GM19099 (cell line): Measurements from ENCODE around the gene MTMR1.

Experiments used
- POLR2A ChIP-seq: IDR thresholded peaks from 3 replicates; pipeline ENCODE4 v1.6.1; 2011; ENCODE audit warnings: low read depth; ENCODE audit not compliant: insufficient read length; ENCODE audit errors: extremely low read depth

Gene MTMR1

GRCh38 chrX:150690126-150690525 is 3.1 kb upstream of the MTMR1 start:
- TF ChIP-seq POLR2A: no peak

GRCh38 chrX:150692296-150692695 is 900 bp upstream of the MTMR1 start:
- TF ChIP-seq POLR2A: no peak

GRCh38 chrX:150693725-150694574 is 754 bp downstream of the MTMR1 start:
- TF ChIP-seq POLR2A: no peak

- no peak for TF ChIP-seq POLR2A
Measured at GRCh38 chrX:150694738-150695410, 1.7 kb downstream of the MTMR1 start.

GRCh38 chrX:150696331-150696730 is 3.1 kb downstream of the MTMR1 start:
- no peak for TF ChIP-seq POLR2A

GRCh38 chrX:150696866-150697265 is 3.7 kb downstream of the MTMR1 start:
- TF ChIP-seq POLR2A: no peak

- TF ChIP-seq POLR2A: no peak
Measured at GRCh38 chrX:150697641-150698040, 4.4 kb downstream of the MTMR1 start.

- no peak for TF ChIP-seq POLR2A
Measured at GRCh38 chrX:150698981-150699380, 5.8 kb downstream of the MTMR1 start.

- TF ChIP-seq POLR2A: no peak
Measured at GRCh38 chrX:150700107-150700506, 6.9 kb downstream of the MTMR1 start.

GRCh38 chrX:150701377-150701776 is 8.2 kb downstream of the MTMR1 start:
- no peak for TF ChIP-seq POLR2A

- no peak for TF ChIP-seq POLR2A
Measured at GRCh38 chrX:150702966-150703694, 9.9 kb downstream of the MTMR1 start.

GRCh38 chrX:150703695-150703974 is 10.4 kb downstream of the MTMR1 start:
- TF ChIP-seq POLR2A: no peak

- TF ChIP-seq POLR2A: no peak
Measured at GRCh38 chrX:150704030-150704613, 10.9 kb downstream of the MTMR1 start.

- no peak for TF ChIP-seq POLR2A
Measured at GRCh38 chrX:150712619-150713018, 19.4 kb downstream of the MTMR1 start.

- TF ChIP-seq POLR2A: no peak
Measured at GRCh38 chrX:150715184-150715583, 22.0 kb downstream of the MTMR1 start.
